Lower lobe of right lung (tissue), 2 donors: ENCODE measurements around the gene CNGB1. TPM values are rescaled to one million over a fixed set of nuclear protein-coding genes. Genes with fewer than 3 reads are reported as not detected.

Experiments
- ATAC-seq, 2 donors: fragments of 200-7000 bp; cut with Tn5 transposase; one replicate each; pipeline ENCODE4 v1.9.1; 2020 to 2022; ENCODE audit warnings: mild to moderate bottlenecking in 2 of 2, moderate library complexity in 2 of 2
- DNase-seq: peaks from one replicate; pipeline ENCODE4 v3.0.0-alpha.2; 2020
- H3K27ac ChIP-seq: fragments of 200-600 bp; one replicate; pipeline ENCODE4 v1.8.0; 2022
- H3K27me3 ChIP-seq: fragments of 200-600 bp; one replicate; pipeline ENCODE4 v1.8.0; 2022; ENCODE audit warnings: low read depth
- H3K36me3 ChIP-seq: fragments of 200-600 bp; one replicate; pipeline ENCODE4 v1.8.0; 2022; ENCODE audit warnings: mild to moderate bottlenecking
- H3K4me1 ChIP-seq: fragments of 200-600 bp; one replicate; pipeline ENCODE4 v1.8.0; 2022
- H3K4me3 ChIP-seq: fragments of 200-600 bp; one replicate; pipeline ENCODE4 v1.8.0; 2022; ENCODE audit warnings: mild to moderate bottlenecking
- H3K9me3 ChIP-seq: fragments of 200-600 bp; one replicate; pipeline ENCODE4 v1.8.0; 2022
- intact Hi-C: fragments of 100-400 bp; cut with DNase I; formaldehyde crosslinking; loops from one replicate; pipeline ENCODE4 v1.11.0; 2022
- total RNA-seq: library from RNA; stranded (reverse); fragmentation: NEBNext Ultra II Directional; extraction: Animal tissue kit (Norgen Biotek cat#: 25700); gene quantifications from one replicate; pipeline ENCODE4 v1.2.1, GENCODE V29; 2021
- TF ChIP-seq, protein P1 (sequence below): fragments of 200-600 bp; IDR thresholded peaks from one replicate; pipeline ENCODE4 v1.8.0; 2022; ENCODE audit warnings: antibody characterized with exemption, mild to moderate bottlenecking
- donor health status: DM: no; HTN: yes; CAD: no; lungs with severe emphysema.

The CNGB1 gene
- total RNA-seq, 1 donor from 2014 or later: 0.35 TPM

DNA sequence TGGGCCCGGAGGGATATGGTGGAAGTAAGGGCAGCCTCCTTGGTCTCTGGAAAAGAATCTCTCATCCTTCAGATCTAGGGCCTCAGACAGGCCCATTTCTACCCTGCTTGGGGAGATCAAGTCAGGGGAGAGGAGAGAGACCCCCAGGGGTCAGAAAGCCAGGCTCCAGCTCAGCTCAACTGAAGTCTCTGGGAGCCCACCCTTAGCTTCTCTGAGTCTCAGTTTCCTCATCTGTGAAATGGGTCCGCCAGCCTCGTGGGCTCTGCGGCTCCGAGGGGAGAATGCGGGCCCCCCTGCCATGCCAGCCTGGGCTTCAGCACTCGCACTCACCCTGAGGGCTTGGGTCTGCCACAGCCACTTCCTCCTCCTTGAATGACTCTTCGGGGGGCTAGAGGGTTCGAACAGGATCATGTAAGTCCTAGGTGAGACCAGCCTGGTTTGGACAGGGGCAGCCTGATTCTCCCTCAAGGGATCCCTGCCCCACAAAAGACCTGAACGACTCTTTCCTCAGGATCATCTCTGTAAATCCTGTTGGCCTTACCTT lies 6.7 kb downstream of the CNGB1 start:
- intact Hi-C loops: no loop called here
- no peaks in the 10 kb centered on the region for H3K27me3 ChIP-seq
- no peaks in the 10 kb centered on the region for H3K9me3 ChIP-seq
- no peak for ATAC-seq
- no peak overlapping the region for H3K4me3 ChIP-seq
- H3K36me3 ChIP-seq: no peaks in the 10 kb centered on the region
- no peak for DNase-seq
- H3K4me1 ChIP-seq: no peaks in the 10 kb centered on the region
- no peak overlapping the region for H3K27ac ChIP-seq
- TF ChIP-seq, protein P1, sequence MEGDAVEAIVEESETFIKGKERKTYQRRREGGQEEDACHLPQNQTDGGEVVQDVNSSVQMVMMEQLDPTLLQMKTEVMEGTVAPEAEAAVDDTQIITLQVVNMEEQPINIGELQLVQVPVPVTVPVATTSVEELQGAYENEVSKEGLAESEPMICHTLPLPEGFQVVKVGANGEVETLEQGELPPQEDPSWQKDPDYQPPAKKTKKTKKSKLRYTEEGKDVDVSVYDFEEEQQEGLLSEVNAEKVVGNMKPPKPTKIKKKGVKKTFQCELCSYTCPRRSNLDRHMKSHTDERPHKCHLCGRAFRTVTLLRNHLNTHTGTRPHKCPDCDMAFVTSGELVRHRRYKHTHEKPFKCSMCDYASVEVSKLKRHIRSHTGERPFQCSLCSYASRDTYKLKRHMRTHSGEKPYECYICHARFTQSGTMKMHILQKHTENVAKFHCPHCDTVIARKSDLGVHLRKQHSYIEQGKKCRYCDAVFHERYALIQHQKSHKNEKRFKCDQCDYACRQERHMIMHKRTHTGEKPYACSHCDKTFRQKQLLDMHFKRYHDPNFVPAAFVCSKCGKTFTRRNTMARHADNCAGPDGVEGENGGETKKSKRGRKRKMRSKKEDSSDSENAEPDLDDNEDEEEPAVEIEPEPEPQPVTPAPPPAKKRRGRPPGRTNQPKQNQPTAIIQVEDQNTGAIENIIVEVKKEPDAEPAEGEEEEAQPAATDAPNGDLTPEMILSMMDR: no peak

DNA sequence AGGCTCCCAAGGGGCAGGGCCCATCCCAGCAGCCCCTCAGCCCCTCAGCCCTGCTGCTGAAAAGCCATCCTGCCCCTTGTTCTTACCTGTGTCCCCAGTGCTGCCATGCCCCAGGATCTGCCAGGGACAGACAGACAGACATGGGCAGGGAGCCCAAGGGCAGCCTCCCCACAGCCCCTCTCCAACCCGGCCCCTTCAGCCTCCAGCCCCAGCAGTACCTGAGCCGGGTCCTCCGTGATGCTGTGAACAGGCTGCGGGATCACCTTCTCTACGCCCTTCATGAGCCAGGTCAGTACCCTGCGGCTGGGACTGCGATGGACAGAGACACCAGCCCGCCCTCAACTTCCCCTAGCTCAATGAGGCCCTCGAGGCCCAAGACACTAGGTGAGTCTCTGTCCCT lies 8.2 kb downstream of the CNGB1 start:
- ATAC-seq (no peak), DNase-seq (no peak)
- TF ChIP-seq, protein P1: no peak
- Histone ChIP-seq H3K4me1 (no peaks in the 10 kb centered on the region), H3K9me3 (no peaks in the 10 kb centered on the region), H3K4me3 (no peak overlapping the region), H3K27me3 (no peaks in the 10 kb centered on the region), H3K27ac (no peak overlapping the region), H3K36me3 (no peaks in the 10 kb centered on the region)
- intact Hi-C loops: no loop called here

DNA sequence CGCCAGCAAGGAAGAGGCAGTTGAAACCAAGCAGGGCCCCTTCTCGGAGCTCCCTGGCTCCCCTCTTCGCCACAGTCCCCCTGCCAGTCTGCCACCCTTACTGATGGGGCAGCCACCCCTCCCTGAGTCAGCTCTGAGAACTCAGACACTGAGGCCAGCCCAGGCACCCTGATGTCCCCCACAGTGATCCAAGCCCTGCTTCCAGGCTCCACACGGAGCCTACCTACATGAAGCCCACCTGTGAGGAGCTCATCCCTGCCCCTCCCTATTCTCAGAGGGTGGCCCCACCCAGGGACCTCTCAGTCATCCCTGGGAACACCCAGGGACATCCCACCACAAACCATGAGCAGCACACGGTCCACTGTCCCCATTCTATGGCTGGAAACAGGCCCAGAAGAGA lies 8.9 kb downstream of the CNGB1 start:
- H3K36me3 ChIP-seq: no peaks in the 10 kb centered on the region
- H3K4me3 ChIP-seq: no peak overlapping the region
- no peak overlapping the region for H3K27ac ChIP-seq
- no peaks in the 10 kb centered on the region for H3K9me3 ChIP-seq
- TF ChIP-seq, protein P1: no peak
- no peaks in the 10 kb centered on the region for H3K4me1 ChIP-seq
- intact Hi-C loops: no loop called here
- DNase-seq (no peak), ATAC-seq (no peak)
- no peaks in the 10 kb centered on the region for H3K27me3 ChIP-seq

DNA sequence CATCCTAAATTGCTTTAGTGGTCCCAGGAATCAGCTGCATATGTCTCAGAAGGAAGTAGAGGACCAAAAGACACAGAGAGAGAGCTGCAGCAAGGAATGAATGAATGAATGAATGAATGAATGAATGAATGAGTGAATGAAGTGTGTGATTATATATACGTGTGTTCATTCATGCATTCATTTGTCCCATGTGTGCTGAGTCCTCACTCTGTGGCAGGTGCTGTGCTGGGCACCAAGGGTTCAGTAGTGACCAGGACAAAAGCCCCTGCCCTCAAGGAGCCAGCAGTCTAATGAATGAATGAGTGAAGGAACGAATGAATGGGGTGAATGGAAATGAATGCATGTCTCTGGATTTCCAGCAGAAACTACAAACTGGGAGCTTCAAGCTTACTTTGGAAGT lies 9.4 kb downstream of the CNGB1 start:
- Histone ChIP-seq H3K4me1 (no peaks in the 10 kb centered on the region), H3K36me3 (no peaks in the 10 kb centered on the region), H3K4me3 (no peak overlapping the region), H3K27me3 (no peaks in the 10 kb centered on the region), H3K27ac (no peak overlapping the region), H3K9me3 (no peaks in the 10 kb centered on the region)
- DNase-seq (no peak), ATAC-seq (no peak)
- intact Hi-C loops: no loop called here
- TF ChIP-seq, protein P1: no peak

DNA sequence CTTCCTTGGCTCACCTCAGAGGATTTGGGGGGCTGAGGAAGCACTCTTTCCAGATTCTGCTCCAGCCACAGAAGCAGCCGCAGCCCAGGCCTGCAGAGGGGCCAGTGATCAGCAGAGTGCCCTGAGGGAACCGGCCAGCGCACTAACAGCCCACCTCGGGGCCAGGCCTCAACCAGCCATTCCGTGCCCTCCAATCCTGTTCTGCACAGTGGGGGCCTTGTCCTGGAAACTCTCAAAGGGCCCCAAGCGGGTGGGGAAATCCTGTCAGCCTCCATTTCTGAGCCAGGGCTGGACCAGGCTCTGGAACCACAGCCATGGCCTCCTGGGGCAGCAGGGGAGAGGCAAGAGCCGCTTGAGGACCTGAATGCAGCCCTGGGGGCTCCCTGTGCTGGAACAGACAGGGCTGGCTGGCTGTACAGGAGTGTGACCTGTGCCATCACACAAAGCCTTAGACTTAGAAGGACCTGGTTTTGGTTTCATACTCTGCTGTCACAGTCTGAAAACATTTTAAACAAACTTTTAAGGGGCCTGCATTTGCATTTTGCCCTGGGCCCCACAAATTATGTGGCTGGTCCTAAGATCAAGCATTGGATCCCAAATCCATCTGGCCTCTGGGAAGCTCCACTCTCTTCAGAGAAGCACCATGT lies 10.0 kb downstream of the CNGB1 start:
- TF ChIP-seq, protein P1: no peak
- no peak for DNase-seq
- intact Hi-C loops: no loop called here
- Histone ChIP-seq H3K27me3 (no peaks in the 10 kb centered on the region), H3K27ac (no peak overlapping the region), H3K4me1 (no peaks in the 10 kb centered on the region), H3K36me3 (no peaks in the 10 kb centered on the region), H3K9me3 (no peaks in the 10 kb centered on the region), H3K4me3 (no peak overlapping the region)
- no peak for ATAC-seq
